Heart left ventricle (tissue), 16 donors: ENCODE results near the gene MAP3K5. TPM values are rescaled to one million over a fixed set of nuclear protein-coding genes. Genes with fewer than 3 reads are reported as not detected.
"Not testable (repeated sequence)": the region's sequence is repeated elsewhere in the genome, so short reads cannot be mapped to it uniquely, and the experiment has no call there.

Source experiments
- ATAC-seq, 4 donors: fragments of 200-7000 bp; cut with Tn5 transposase; one replicate each; pipeline ENCODE4 v1.9.1; 2020 to 2022; ENCODE audit warnings: moderate library complexity in 4 of 4, mild to moderate bottlenecking in 3 of 4, moderate number of reproducible peaks in 1 of 4
- DNase-seq, 5 donors: peaks; one replicate each; pipeline ENCODE4 v3.0.0-alpha.2; 2020
- H3K27ac ChIP-seq, 12 donors: fragments of 200-600 bp; sonication (generic) in 4 of 12; one replicate each; pipeline versions ENCODE4 v1.5.0 to v1.8.0; 2016 to 2022; ENCODE audit warnings: mild to moderate bottlenecking in 2 of 12
- H3K27me3 ChIP-seq, 9 donors: fragments of 200-600 bp; sonication (generic) in 2 of 9; one replicate each; pipeline versions ENCODE4 v1.5.1 to v1.8.0; 2016 to 2022; ENCODE audit warnings: mild to moderate bottlenecking in 3 of 9
- H3K36me3 ChIP-seq, 9 donors: fragments of 200-600 bp; sonication (generic) in 2 of 9; one replicate each; pipeline versions ENCODE4 v1.5.0 to v1.8.0; 2018 to 2022; ENCODE audit warnings: mild to moderate bottlenecking in 2 of 9
- H3K4me1 ChIP-seq, 12 donors: fragments of 200-600 bp; sonication (generic) in 4 of 12; one replicate each; pipeline versions ENCODE4 v1.5.0 to v1.8.0; 2016 to 2022; ENCODE audit warnings: mild to moderate bottlenecking in 3 of 12
- H3K4me3 ChIP-seq, 12 donors: fragments of 200-600 bp; sonication (generic) in 4 of 12; one replicate each; pipeline versions ENCODE4 v1.5.0 to v1.8.0; 2017 to 2022; ENCODE audit warnings: mild to moderate bottlenecking in 9 of 12, moderate library complexity in 4 of 12
- H3K9me3 ChIP-seq, 12 donors: fragments of 200-600 bp; sonication (generic) in 4 of 12; one replicate each; pipeline versions ENCODE4 v1.5.0 to v1.8.0; 2016 to 2022; ENCODE audit warnings: mild to moderate bottlenecking in 1 of 12
- CTCF ChIP-seq, 12 donors: fragments of 200-600 bp; sonication (generic) in 4 of 12; IDR thresholded peaks; one replicate each; pipeline versions ENCODE4 v1.5.0 to v1.8.0; 2018 to 2022; ENCODE audit warnings: antibody characterized with exemption in 12 of 12, mild to moderate bottlenecking in 5 of 12
- POLR2A ChIP-seq, 2 donors: fragments of 450-650 bp; IDR thresholded peaks; one replicate each; pipeline ENCODE4 v1.6.1; 2017; ENCODE audit warnings: antibody characterized with exemption in 2 of 2, mild to moderate bottlenecking in 2 of 2, moderate library complexity in 2 of 2
- WGBS, 4 donors: extraction: QIAGEN DNeasy Blood & Tissue Kit in 2 of 4; methylation state at CpG; one replicate each; pipeline versions ENCODE4 v1.1.5 to v1.1.7; 2013 to 2018; 5-methylcytosine and 5-hydroxymethylcytosine counted together
- intact Hi-C, 10 donors: fragments of 100-400 bp; cut with DNase I; formaldehyde crosslinking; loops; one replicate each; pipeline versions ENCODE4 v1.11.1 to v1.14.2; 2022
- polyA plus RNA-seq, 2 donors: library from polyadenylated mRNA; stranded (reverse); fragments of 200-250 nt; gene quantifications; one replicate each; pipeline ENCODE4 v1.2.3, GENCODE V29; 2013
- total RNA-seq, 9 donors: library from RNA; depleted of rRNA in 2 of 9; stranded (reverse); fragments of >200 nt in 2 of 9; fragmentation: NEBNext Ultra II Directional in 3 of 9; extraction: Animal tissue kit (Norgen Biotek cat#: 25700) in 3 of 9; gene quantifications; one replicate each; pipeline versions ENCODE4 v1.1.0 to v1.2.4, GENCODE V29; 2016 to 2023
- donor health status: ischemic (EF 13 %, LVEDD 7.1; RV severe dilation, severe dysfunction).
- donor health status: healthy with polysubstance abuse.
- donor health status: DM: no; HTN: yes; CAD: no.
- donor health status: DM: no; HTN: no; CAD: no.
- donor health status: ischemic (EF 25% LVEDD 6.9; RV normal size, moderate dysfunction).
- donor health status: ischemic (EF 25% LVEDD 5.7; RV mildly dilated, moderate dysfunction).
- donor health status: healthy.
- donor health status: DM: yes; HTN: yes; CAD: no.
- donor health status: ischemic (EF 35%, LVEDD 5.7; RV mildly dilated, moderate dysfunction).
- donor health status: nonischemic (EF 11% LVEDD 7.7; RV severe dilation, severe dysfunction).
- donor health status: DM: yes; HTN: yes; CAD: no.
- donor health status: PGD.
- donor health status: ischemic (EF 29% LVEDD 5.4; RV normal size, mild dysfunction).
- donor health status: nonischemic (EF 23%, LVEDD 6.1; RV moderate dilation, normal function).

Gene MAP3K5
- total and polyA plus RNA-seq, 11 donors: 7.1 to 34.1 (median 27.8) TPM

DNA sequence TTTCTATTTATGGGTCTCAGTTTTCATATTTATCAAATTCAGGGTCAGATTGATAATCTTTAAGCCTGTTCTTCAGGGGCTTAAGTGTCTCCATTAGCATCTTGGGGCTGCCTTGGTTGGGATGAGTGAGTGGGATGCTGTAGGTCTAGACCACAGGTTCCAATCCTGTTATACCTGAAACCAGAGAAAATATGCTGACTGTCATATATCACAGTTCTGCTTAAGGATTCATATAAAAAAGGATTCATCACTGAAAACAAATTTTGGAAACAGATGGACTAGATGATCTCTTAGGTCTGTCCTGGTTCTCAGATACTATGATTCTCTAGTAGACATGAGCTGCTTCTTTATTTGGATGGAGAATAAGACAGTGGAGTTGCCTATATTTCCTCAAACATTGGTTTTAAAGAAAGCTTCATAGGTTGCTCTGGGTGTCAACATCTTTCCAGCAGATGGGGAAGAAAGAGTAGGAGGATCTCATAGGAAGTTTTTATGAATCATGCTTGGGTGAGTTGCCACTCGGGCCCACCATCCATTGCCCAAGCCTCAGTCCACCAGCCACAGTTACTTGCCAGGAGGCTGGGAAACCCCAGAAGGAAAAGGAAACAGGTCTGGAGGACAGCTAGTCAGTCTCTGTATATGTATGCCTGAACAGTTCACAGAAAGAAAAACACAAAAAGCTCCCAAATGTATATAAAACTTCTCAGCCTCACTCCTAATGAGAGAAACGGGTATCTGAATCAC is 199.2 kb downstream of the MAP3K5 start:
- Histone ChIP-seq H3K27me3 (no peaks in the 10 kb centered on the region), H3K27ac (peak overlapping the region in 1 of 12 donors; percentile 68), H3K4me1 (peaks cover 0 to 23% (median 0%) of the 10 kb centered on the region in 12 donors), H3K9me3 (no peaks in the 10 kb centered on the region), H3K36me3 (peaks cover 0 to 63% (median 53%) of the 10 kb centered on the region in 9 donors), H3K4me3 (no peak overlapping the region)
- WGBS, 4 donors: 67 to 82% (median 80%) methylated on average over 2 of the region's 2 CpGs
- ATAC-seq (no peak), DNase-seq (no peak)
- TF ChIP-seq CTCF (IDR thresholded peaks at IDR 0.05) (no peak), POLR2A (IDR thresholded peaks at IDR 0.05) (no peak)
- intact Hi-C loops: no loop called here

- no peak for TF ChIP-seq POLR2A (IDR thresholded peaks at IDR 0.05)
- TF ChIP-seq CTCF (IDR thresholded peaks at IDR 0.05): no peak
- WGBS, 4 donors: 72 to 90% (median 82%) methylated on average over 1 of the region's 1 CpG
- peaks cover 0 to 64% (median 58%) of the 10 kb centered on the region in 9 donors for H3K36me3 ChIP-seq
- no peaks in the 10 kb centered on the region for H3K9me3 ChIP-seq
- DNase-seq (no peak), ATAC-seq (no peak)
- H3K27me3 ChIP-seq: no peaks in the 10 kb centered on the region
- intact Hi-C loops: no loop called here
- no peak overlapping the region for H3K27ac ChIP-seq
- peaks cover 0 to 23% (median 3%) of the 10 kb centered on the region in 12 donors for H3K4me1 ChIP-seq
- H3K4me3 ChIP-seq: no peak overlapping the region
Observed at GRCh38 chr6:136591617-136592016, 200.7 kb downstream of the MAP3K5 start.

DNA sequence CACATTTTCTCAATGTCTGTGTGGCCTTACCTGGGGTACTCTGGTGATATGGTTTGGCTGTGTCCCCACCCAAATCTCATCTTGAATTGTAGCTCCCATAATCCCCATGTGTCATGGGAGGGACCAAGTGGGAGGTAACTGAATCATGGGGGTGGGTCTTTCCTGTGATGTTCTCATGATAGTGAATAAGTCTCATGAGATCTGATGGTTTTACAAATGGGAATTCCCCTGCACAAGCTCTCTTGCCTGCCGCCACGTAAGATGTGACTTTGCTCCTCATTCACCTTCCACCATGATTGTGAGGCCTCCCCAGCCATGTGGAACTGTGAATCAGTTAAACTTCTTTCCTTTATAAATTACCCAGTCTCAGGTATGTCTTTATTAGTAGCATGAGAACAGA is 201.4 kb downstream of the MAP3K5 start:
- H3K27ac ChIP-seq, H3K27me3 ChIP-seq, DNase-seq, intact Hi-C loops, ATAC-seq, H3K4me3 ChIP-seq, H3K9me3 ChIP-seq: not testable (repeated sequence)
- peaks cover 0 to 23% (median 10%) of the 10 kb centered on the region in 12 donors for H3K4me1 ChIP-seq
- H3K36me3 ChIP-seq: peaks cover 0 to 66% (median 53%) of the 10 kb centered on the region in 9 donors
- WGBS, 4 donors: 95 to 100% (median 97%) methylated on average over 2 of the region's 2 CpGs

DNA sequence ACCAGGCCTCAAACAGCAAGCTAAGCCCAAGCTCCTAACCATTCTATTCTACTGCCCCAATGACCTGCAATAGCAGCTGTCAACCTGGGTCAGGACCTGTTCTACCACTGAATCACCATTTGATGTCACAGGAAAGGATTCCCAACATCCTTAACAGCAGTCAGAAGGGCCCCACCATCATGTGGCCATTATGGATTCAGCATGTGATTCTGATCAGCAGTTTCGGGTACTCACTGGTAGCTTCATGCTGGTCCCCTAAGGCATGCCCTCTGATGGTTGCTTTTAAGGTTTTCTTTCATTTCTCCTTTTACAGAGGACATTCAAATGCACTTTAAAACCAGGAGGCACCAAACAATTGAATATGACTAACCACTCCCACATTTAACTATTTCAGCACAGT is 204.8 kb downstream of the MAP3K5 start:
- intact Hi-C loops: loop anchor here in 2 of 10 donors (5.0 kb wide), 2 partner anchors 55 to 205 kb away; partner anchors contain the start of gene MAP3K5 (in 2 of the 2)

More for the DNA sequence above, 204.8 kb downstream of the MAP3K5 start:
- H3K9me3 ChIP-seq: no peaks in the 10 kb centered on the region
- H3K4me3 ChIP-seq: no peak overlapping the region
- H3K27ac ChIP-seq: peak overlapping the region in 1 of 12 donors; percentile 70
- peaks cover 0 to 28% (median 9%) of the 10 kb centered on the region in 12 donors for H3K4me1 ChIP-seq
- H3K36me3 ChIP-seq: peaks cover 0 to 79% (median 49%) of the 10 kb centered on the region in 9 donors
- TF ChIP-seq CTCF (IDR thresholded peaks at IDR 0.05) (no peak), POLR2A (IDR thresholded peaks at IDR 0.05) (no peak)
- no peak for DNase-seq
- WGBS, 4 donors: 77 to 97% (median 93%) methylated on average over 1 of the region's 1 CpG
- ATAC-seq: no peak
- no peaks in the 10 kb centered on the region for H3K27me3 ChIP-seq
